NCI-H2196 treated with DMSO at 0.1 percent for 48 hours (cell line): ENCODE measurements around the gene KCNJ11.

Source experiments
- DNase-seq: peaks from one replicate; lab custom pipeline; 2025; ENCODE audit not compliant: unreplicated experiment; lab: John Stamatoyannopoulos, UW

KCNJ11 gene

GRCh38 chr11:17410606-17411379 lies 22.3 kb upstream of the KCNJ11 start:
- no peak for DNase-seq

- DNase-seq = no peak
These were observed 20.2 kb upstream of the KCNJ11 start for GRCh38 chr11:17408641-17409040.

GRCh38 chr11:17408026-17408425 lies 19.6 kb upstream of the KCNJ11 start:
- DNase-seq = no peak

- no peak for DNase-seq
These were observed 19.1 kb upstream of the KCNJ11 start for GRCh38 chr11:17407575-17407974.

- no peak for DNase-seq
These were observed 18.3 kb upstream of the KCNJ11 start for GRCh38 chr11:17406818-17407149.

- DNase-seq = no peak
These were observed 17.8 kb upstream of the KCNJ11 start for GRCh38 chr11:17406082-17406817.

- peak; percentile 73 for DNase-seq
These were observed 17.0 kb upstream of the KCNJ11 start for GRCh38 chr11:17405232-17406005.

- DNase-seq = no peak
These were observed 15.7 kb upstream of the KCNJ11 start for GRCh38 chr11:17403980-17404759.

GRCh38 chr11:17402486-17402885 lies 14.0 kb upstream of the KCNJ11 start:
- DNase-seq = no peak

GRCh38 chr11:17401841-17402240 lies 13.4 kb upstream of the KCNJ11 start:
- no peak for DNase-seq

- no peak for DNase-seq
These were observed 12.9 kb upstream of the KCNJ11 start for GRCh38 chr11:17401316-17401715.

- no peak for DNase-seq
These were observed 11.8 kb upstream of the KCNJ11 start for GRCh38 chr11:17400048-17400775.

- no peak for DNase-seq
These were observed 10.8 kb upstream of the KCNJ11 start for GRCh38 chr11:17399236-17399635.

GRCh38 chr11:17397311-17398002 lies 9.0 kb upstream of the KCNJ11 start:
- no peak for DNase-seq

- DNase-seq = no peak
These were observed 8.3 kb upstream of the KCNJ11 start for GRCh38 chr11:17396598-17397310.

GRCh38 chr11:17395978-17396377 lies 7.5 kb upstream of the KCNJ11 start:
- no peak for DNase-seq

- DNase-seq = peak; percentile 25
These were observed 7.1 kb upstream of the KCNJ11 start for GRCh38 chr11:17395554-17395961.

GRCh38 chr11:17394743-17395390 lies 6.4 kb upstream of the KCNJ11 start:
- DNase-seq = no peak

GRCh38 chr11:17393472-17393871 lies 5.0 kb upstream of the KCNJ11 start:
- DNase-seq = no peak
